ENCODE measurements around the gene CACTIN.
"Not testable (repeated sequence)": the region's sequence is repeated elsewhere in the genome, so short reads cannot be mapped to it uniquely, and the experiment has no call there.

CACTIN gene

GRCh38 chr19:3585301-3586126 lies 41.1 kb downstream of the CACTIN start, which contains the start of gene GIPC3:
TSS of gene GIPC3 (plus strand) at chr19:3585478. CDS start at chr19:3585598, 120 bp downstream.
- no peak for DNase-seq

DNA sequence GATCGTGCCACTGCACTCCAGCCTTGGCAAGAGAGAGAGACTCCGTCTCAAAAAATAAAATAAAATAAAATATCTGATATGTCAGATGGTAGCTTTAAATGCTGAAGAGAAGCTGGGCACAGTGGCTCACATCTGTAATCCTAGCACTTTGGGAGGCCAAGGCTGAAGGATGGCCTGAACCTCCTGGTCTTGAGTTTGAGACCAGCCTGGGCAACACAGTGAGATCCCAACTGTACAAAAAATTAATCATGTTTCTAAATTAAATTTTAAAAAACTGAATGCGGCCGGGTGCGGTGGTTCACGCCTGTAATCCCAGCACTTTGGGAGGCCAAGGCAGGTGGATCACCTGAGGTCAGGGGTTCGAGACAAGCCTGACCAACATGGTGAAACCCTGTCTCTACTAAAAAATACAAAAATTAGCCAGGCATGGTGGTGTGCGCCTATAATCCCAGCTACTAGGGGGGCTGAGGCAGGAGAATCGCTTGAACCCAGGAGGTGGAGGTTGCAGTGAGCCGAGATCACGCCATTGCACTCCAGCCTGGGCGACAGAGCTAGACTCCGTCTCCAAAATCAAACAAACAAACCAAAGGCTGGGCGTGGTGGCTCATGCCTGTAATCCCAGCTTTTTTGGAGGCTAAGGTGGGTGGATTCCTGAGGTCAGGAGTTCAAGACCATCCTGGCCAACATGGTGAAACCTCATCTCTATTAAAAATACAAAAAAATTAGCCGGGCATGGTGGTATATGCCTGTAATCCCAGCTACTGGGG lies 42.4 kb downstream of the CACTIN start:
- DNase-seq = not testable (repeated sequence)

DNA sequence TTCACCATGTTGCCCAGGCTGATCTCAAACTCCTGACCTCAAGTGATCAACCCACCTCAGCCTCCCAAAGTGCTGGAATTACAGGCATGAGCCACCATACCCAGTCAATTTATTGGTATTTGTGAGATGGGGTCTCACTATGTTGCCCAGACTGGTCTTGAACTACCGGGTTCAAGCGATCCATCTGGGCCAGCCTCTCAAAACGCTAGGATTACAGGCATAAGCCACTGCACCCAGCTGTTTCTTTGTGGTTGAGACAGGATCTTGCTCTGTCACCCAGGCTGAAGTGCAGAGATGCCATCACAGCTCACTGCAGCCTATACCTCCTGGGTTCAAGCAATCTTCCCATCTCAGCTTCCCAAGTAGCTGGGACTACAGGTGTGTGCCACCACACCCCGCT lies 44.8 kb downstream of the CACTIN start:
- DNase-seq = not testable (repeated sequence)

GRCh38 chr19:3580156-3580934 lies 46.2 kb downstream of the CACTIN start:
- DNase-seq = no peak

GRCh38 chr19:3578390-3578789 lies 48.2 kb downstream of the CACTIN start:
- DNase-seq = no peak

GRCh38 chr19:3577723-3578344 lies 48.8 kb downstream of the CACTIN start:
- no peak for DNase-seq

DNA sequence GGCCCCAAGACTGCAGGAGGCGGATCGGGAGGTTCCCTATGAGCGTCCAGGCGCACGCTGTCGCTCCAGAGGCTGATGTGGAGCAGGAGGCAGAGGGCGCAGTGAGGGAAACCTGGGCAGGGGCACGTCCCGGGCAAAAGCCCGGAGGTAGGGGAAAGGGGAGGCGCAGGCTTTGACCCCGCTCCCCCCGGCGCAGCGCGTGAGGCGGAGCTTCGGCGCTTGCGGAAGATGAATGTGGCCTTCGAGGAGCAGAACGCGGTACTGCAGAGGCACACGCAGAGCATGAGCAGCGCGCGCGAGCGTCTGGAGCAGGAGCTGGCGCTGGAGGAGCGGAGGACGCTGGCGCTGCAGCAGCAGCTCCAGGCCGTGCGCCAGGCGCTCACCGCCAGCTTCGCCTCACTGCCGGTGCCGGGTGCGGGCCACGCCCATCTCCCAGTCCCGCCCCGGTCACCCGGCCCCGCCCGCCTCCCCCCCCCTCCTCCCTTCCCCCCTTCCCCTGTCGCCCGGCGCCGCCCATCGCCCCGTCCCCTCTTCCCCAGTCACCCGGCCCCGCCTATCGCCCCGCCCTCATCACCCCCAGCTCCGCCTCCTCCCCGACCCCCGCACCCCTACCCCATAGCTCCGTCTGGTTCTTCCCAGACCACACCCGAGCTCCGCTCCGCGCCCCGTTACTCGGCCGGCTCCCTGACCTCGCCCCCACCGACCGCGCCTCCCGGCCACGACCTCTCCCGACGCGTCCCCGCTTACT lies 49.7 kb downstream of the CACTIN start:
- no peak for DNase-seq

DNA sequence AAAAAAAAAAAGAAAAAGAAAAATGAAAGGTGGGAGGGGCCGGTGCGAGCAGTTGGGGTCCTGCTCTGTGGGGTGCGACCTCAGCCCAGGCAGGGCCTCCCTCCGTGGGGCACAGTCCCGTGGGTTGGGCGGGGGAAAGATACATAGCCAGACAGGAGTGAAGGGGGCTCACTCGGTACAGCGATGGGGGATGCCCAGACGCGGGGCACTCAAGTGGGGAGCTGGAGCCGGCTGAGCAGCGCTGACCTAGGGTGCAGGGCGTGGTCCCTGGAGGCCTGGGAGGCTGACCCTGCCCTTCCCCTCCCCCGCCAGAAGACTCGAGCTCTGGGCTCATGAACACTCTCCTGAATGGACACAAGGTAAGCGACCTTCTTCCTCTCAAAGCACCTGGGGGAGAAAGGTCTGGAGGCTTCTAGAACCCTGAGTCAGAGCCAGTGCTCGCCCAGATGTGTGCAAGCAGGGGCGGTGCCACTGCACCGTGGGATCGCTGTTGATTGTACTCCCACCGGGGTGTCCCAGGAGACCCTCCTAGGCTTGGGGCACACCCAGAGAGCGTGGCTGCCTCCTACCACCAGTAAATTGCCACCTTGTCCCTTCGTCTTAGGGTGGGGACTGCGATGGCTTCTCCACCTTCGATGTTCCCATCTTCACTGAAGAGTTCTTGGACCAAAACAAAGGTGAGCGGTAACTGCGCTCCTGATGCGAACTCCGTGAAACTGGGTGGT lies 50.5 kb downstream of the CACTIN start:
- no peak for DNase-seq

GRCh38 chr19:3575260-3575741 lies 51.3 kb downstream of the CACTIN start:
- peak; percentile 31 for DNase-seq

DNA sequence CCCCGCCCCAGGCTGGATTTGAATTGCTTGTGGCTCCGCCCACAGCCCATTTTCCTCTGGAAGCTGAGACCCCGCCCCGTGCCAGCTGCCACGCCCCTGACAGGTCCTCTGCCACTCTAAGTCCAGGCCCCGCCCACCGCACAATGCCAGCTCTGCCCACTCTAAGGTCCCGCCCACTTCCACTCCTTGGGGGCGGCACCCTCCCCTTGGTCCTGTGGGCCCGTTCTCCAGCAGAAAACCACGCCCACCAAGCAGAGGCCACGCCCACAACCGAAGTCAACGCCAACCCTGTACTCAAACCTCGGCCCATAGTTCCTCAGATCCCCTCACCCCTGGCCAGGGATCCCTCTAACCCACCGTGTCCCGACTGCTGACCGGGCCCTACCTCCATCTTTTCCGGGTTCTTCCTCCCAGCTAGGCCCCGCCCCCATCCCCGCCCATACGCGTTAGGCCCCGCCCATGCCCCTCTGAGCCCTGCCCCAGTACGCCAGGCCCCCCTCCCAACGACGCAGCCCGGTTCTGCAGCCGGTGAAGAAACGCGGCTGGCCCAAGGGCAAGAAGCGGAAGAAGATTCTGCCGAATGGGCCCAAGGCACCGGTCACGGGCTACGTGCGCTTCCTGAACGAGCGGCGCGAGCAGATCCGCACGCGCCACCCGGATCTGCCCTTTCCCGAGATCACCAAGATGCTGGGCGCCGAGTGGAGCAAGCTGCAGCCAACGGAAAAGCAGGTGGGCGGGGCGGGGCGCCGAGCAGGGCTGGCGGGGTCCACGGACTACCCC lies 52.5 kb downstream of the CACTIN start:
- peak; percentile 95 for DNase-seq

GRCh38 chr19:3573162-3573857 lies 53.3 kb downstream of the CACTIN start:
- peak; percentile 50 for DNase-seq

DNA sequence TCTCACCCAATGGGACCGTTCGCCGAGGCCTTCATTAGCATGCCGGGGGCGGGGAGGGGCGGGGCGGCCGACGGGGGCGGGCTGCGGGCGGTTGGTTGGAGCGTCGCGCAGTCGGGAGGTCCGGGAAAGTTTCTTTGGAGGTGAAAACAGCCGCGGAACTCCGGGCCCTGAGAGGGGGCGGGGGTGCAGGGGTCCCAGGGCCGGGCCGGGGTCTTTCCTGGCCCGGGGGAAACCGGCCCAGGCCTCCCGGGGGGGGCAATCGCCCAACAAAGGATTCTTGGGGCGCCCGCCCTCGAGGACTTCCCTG lies 53.8 kb downstream of the CACTIN start, which contains the start of gene HMG20B:
TSS of gene HMG20B (plus strand) at position 90 of the 307 bp plus-strand sequence. CDS start 366 bp downstream, outside the sequence.
- no peak for DNase-seq

DNA sequence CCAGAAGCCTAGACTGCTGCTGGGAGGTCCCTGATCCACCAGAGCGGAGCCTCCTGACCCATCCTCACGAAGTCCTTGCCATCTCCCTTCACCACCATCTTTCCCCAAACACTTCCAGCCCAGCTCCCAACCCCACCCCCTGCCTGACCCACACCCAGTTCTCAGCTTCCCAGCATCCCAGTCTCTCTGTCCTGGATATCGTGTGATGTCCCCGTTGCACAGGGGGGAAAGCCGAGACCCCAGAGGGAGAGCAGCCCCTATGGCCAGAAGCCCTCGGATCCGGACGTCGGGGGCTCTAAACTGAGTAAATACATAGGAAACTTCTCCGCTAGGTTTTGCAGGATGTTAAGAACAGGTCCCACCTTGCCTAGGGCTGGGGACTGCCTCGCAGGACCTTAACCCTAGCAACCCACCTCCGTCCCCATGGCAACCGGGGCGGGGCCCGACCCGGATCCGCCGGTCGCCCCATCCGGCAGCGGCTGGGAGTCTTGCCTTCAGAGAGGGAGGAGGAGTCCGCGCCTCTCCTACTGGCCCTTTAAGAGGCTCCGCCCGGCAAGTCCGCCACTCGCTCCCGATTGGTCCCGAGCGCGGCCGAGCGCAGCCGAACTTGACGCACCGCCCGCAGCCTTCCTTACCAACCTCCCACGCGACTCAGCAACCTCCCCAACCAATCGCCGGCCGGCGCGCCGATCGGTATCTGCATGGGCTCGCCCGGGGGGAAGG lies 54.3 kb downstream of the CACTIN start:
- peak; percentile 99 for DNase-seq

DNA sequence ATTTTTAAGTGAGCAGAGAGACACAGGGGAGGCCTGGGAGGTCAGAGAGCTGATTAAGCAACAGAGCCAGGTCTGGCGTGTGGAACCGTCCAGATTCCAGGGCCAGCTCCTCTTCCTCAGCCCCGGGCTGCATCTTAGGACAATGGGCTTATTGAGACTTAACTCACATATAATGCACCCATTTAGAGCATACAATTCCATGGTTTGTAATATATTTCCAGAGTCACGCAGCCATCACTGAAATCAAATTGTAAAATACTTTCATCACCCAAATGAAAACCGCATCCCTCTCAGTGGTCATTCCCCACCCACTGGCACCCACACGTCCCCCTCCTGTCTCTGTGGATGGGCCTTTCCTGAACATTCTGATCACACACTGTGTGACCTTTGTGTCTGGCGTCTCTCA lies 56.0 kb downstream of the CACTIN start:
- DNase-seq = no peak

DNA sequence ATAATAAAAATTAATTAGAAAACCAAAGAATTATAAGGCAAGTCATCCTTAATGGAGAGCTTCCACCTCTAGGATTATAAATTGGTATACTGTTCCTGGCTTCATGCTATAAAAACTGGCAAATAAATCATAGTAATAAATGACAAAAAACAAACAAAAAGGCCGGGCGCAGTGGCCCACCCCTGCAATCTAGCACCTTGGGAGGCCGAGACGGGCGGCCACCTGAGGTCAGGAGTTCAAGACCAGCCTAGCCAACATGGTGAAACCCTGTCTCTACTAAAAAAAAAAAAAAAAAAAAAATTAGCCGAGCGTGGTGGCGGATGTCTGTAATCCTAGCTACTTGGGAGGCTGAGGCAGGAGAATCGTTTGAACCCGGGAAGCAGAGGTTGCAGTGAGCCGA lies 56.5 kb downstream of the CACTIN start:
- not testable (repeated sequence) for DNase-seq

DNA sequence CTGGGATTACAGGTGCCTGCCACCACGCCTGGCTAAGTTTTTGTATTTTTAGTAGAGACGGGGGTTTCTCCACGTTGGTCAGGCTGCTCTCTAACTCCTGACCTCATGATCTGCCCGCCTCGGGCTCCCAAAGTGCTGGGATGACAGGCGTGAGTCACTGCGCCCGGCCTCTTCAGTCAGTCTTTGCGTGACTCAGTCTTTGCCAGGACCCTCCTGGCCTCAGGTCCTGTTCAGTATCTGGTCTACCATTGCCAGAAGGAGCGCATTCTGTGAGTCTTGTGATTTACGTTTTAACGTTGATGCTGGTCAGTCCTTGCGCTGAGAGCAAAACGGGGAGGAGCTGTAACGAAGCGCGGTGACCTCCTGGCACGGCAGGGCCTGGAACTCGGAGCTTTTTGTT lies 61.5 kb downstream of the CACTIN start:
- DNase-seq = no peak

DNA sequence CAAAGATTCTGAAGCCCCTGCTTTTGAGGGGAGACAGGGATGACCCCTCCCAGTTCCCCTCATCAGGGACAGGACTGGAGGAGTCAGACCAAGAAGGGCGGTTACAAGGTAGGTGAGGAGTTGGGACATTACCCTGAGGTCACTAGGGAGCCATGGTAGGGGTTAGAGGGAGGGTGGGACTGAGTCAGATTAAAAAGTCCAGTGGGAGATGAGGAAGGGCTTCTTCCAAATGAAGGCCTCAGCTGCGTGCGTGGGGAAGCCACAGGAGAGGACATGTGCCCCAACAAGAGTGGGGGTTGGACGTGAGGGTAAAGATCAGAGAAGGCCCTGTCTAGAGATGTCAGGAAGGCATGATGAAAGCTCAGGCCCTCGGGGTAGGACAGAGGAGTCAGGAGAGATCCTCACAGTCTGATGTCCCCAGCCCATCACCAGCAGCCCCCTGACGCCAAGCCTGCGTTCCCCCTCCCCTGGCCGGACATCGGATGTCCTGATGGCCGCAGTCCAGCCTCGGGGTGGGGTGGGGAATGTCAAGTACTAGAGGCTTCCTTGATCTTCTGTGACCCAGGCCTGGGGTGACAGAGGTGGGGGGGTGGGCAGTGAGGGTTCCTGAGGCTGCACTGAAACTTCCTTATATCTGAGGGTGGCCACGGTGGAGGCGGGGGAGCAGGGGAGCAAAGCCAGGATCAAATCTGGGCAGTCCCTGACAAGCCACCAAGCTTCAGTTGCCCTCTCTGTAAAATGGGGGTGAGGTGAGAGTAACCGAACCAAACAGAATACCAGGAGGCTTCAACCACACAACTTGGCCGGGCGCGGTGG lies 62.7 kb downstream of the CACTIN start:
- DNase-seq = no peak
